ENCODE results near the gene ZNF804B.

The ZNF804B gene

DNA sequence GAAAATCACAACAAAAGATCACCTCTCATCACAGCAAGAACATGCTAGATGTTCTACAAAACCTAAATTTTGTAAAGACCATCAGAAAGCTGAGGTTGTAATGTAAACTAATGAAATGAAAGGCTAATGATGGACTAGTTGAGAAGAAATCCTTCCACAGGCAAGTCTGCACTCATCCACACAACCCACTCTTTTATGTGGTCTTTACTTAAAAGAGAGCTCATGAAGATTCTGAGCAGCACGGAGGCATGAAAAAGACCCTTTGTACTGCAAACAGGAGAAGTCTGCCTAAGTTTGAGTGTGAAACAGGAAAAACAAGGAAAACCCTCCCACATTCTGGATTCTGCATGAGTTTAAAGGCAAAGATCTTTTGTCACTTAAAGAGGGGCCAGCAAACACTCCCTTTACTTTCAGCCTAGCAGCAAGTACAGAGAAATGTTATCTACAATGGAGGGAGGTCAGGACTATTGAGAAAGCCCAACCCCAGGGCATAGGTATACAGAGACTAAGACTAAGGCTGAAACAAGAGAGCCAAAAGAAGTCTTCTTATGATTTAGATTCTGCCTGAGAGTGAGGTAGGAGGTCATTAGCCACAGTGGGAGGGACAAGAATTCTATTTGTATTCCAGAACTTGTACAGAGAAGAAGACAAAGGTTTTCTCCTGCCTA, 557.2 kb downstream of the ZNF804B start:
- no peak for FAIRE-seq

DNA sequence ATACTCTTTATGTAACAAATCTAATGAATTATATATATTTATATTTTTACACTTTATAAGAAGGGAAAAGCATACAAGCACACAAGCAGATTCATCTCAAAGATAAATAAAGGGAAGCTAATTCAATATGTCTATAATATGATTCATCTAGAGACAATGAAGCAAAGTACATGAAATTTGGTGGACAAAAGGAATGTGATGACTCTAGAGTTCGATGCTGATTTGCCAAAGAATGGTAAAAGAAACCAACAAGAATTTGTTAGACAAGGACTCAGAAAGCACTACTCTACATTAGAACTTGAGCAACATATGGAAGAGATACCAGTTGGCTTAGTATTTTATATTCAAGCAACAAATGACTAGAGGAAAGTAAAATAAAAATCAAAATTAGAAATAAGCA, 572.5 kb downstream of the ZNF804B start:
- no peak for FAIRE-seq

- FAIRE-seq, result no peak
Measured at GRCh38 chr7:89334797-89335196, 575.3 kb downstream of the ZNF804B start.

GRCh38 chr7:89335490-89335889, 576.0 kb downstream of the ZNF804B start:
- FAIRE-seq, result no peak

DNA sequence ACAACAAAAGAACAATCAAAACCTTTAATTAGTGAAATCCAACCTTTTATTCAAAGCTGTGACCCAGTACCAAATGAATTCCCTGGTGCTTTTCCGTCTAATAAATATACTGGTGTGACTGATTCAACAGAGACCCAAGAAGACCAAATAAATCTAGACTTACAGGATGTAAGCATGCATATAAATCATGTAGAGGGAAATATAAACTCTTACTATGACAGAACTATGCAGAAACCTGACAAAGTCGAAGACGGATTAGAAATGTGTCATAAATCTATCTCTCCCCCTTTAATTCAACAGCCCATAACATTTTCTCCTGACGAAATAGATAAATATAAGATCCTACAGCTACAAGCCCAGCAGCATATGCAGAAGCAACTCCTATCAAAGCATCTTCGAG, 576.6 kb downstream of the ZNF804B start:
- no peak for FAIRE-seq

- FAIRE-seq, result no peak
Measured at GRCh38 chr7:89339748-89340147, 580.2 kb downstream of the ZNF804B start.

GRCh38 chr7:89357121-89357520, 597.6 kb downstream of the ZNF804B start:
- FAIRE-seq, result no peak

- FAIRE-seq, result no peak
Measured at GRCh38 chr7:89377219-89377618, 617.7 kb downstream of the ZNF804B start.

DNA sequence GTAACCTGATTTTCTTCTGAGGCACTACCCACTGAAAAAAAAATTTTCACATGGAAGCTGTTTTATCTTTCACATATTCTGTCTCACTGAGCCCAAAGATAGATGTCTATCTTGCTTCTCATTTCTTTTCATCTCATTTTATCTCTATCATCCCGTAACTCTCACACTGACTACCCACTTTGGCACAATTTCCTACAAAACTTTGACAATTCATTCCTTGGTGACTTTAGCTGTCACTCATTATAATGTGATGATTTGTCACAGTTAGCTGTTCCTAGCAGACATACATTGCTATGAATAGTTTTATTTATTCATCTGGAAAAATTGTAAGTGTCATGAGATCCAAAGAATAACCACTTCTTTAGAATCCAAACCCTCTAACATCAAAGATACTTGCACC, 625.9 kb downstream of the ZNF804B start:
- no peak for FAIRE-seq

All from islet of Langerhans (tissue), 1 donor.